Inferior parietal cortex (tissue), 1 donor: ENCODE results near the gene MTG1.
"Not testable (repeated sequence)": the region's sequence is repeated elsewhere in the genome, so short reads cannot be mapped to it uniquely, and the experiment has no call there.

Source experiments
- DNase-seq: peaks from one replicate; pipeline ENCODE4 v3.0.0-alpha.2; 2016; ENCODE audit errors: extremely low spot score

Gene MTG1

GRCh38 chr10:133378251-133379096 lies 15.5 kb upstream of the MTG1 start:
- peak; percentile 64 for DNase-seq

GRCh38 chr10:133379152-133379800 lies 14.7 kb upstream of the MTG1 start, which contains the start of gene PAOX:
Gene PAOX (plus strand): TSS chr10:133379262. CDS start chr10:133379317, 55 bp downstream.
- DNase-seq, result no peak

GRCh38 chr10:133379801-133380666 lies 13.9 kb upstream of the MTG1 start:
- no peak for DNase-seq

- no peak for DNase-seq
Measured at GRCh38 chr10:133381036-133381435, 12.9 kb upstream of the MTG1 start.

GRCh38 chr10:133383551-133383950 lies 10.4 kb upstream of the MTG1 start:
- DNase-seq, result no peak

- no peak for DNase-seq
Measured at GRCh38 chr10:133384071-133384470, 9.9 kb upstream of the MTG1 start.

GRCh38 chr10:133385214-133385613 lies 8.7 kb upstream of the MTG1 start:
- DNase-seq, result no peak

- not testable (repeated sequence) for DNase-seq
Measured at GRCh38 chr10:133386951-133387350, 7.0 kb upstream of the MTG1 start.

GRCh38 chr10:133388236-133388972 lies 5.6 kb upstream of the MTG1 start:
- DNase-seq, result no peak

- DNase-seq, result no peak
Measured at GRCh38 chr10:133388973-133389818, 4.8 kb upstream of the MTG1 start.

- DNase-seq, result no peak
Measured at GRCh38 chr10:133390597-133391248, 3.2 kb upstream of the MTG1 start.

GRCh38 chr10:133391249-133391635 lies 2.7 kb upstream of the MTG1 start:
- no peak for DNase-seq

- DNase-seq, result no peak
Measured at GRCh38 chr10:133391761-133392518, 2.0 kb upstream of the MTG1 start.

GRCh38 chr10:133393401-133394063 lies 425 bp upstream of the MTG1 start:
- no peak for DNase-seq

- DNase-seq, result no peak
Measured at GRCh38 chr10:133394801-133395221, 854 bp downstream of the MTG1 start.

- DNase-seq, result no peak
Measured at GRCh38 chr10:133396035-133396624, 2.2 kb downstream of the MTG1 start.

GRCh38 chr10:133397938-133398337 lies 4.0 kb downstream of the MTG1 start:
- DNase-seq, result no peak

- DNase-seq, result no peak
Measured at GRCh38 chr10:133399123-133399601, 5.2 kb downstream of the MTG1 start.
